Right lobe of liver (tissue), 4 donors: ENCODE results near the gene SH3BP2.

Experiments used
- POLR2A ChIP-seq: fragments of 450-650 bp; IDR thresholded peaks from one replicate; pipeline ENCODE4 v1.6.1; 2017; ENCODE audit warnings: antibody characterized with exemption, mild to moderate bottlenecking
- TF ChIP-seq, protein P1 (sequence below), 4 donors: fragments of 200-600 bp in 3 of 4; fragments of 450-650 bp in 1 of 4; IDR thresholded peaks; one replicate each; pipeline versions ENCODE4 v1.5.1 to v1.8.0; 2016 to 2022; ENCODE audit warnings: antibody characterized with exemption in 4 of 4, mild to moderate bottlenecking in 2 of 4
- donor health status: DM: no; HTN: no; CAD: no.
- donor health status: DM: no; HTN: no; CAD: no.
- donor health status: DM: no; HTN: yes; CAD: no.

DNA sequence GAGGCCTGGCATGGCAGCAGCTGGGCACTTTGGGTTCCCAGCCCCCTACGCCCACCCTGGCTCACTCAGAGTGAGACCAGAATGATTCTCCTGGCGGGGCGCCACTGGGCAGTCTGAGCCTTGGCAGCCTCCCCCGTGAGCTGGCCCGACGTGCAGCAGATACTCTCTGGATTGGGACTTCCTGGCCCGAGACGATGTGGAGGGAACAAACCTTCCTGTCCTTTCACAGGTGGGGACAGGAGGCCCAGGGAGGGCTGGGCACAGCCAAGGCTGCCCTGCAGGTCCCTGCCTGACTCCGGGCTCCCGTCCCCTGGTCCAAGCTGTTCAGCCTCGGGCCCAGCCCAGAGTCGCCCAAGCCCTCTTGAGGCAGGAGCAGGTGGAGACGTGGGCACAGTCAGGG is 32.9 kb downstream of the SH3BP2 start:
- TF ChIP-seq, protein P1, sequence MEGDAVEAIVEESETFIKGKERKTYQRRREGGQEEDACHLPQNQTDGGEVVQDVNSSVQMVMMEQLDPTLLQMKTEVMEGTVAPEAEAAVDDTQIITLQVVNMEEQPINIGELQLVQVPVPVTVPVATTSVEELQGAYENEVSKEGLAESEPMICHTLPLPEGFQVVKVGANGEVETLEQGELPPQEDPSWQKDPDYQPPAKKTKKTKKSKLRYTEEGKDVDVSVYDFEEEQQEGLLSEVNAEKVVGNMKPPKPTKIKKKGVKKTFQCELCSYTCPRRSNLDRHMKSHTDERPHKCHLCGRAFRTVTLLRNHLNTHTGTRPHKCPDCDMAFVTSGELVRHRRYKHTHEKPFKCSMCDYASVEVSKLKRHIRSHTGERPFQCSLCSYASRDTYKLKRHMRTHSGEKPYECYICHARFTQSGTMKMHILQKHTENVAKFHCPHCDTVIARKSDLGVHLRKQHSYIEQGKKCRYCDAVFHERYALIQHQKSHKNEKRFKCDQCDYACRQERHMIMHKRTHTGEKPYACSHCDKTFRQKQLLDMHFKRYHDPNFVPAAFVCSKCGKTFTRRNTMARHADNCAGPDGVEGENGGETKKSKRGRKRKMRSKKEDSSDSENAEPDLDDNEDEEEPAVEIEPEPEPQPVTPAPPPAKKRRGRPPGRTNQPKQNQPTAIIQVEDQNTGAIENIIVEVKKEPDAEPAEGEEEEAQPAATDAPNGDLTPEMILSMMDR (IDR thresholded peaks at IDR 0.05), result no peak
- TF ChIP-seq POLR2A, result no peak
